Sigmoid colon (tissue), 4 donors: ENCODE data around the gene CATSPERB.

Experiments
- EP300 ChIP-seq, 4 donors: sonication (generic); formaldehyde crosslinking; IDR thresholded peaks; one replicate each; pipeline ENCODE4 v1.6.1; 2017; ENCODE audit warnings: antibody characterized with exemption in 4 of 4
- TF ChIP-seq, protein P1 (sequence below), 4 experiments: fragments of 450-650 bp in 3 of 4; fragments of 200-600 bp in 1 of 4; IDR thresholded peaks; one replicate each; pipeline ENCODE4 v1.5.1; 2016 to 2019; ENCODE audit warnings: antibody characterized with exemption in 4 of 4, mild to moderate bottlenecking in 3 of 4, moderate library complexity in 2 of 4

DNA sequence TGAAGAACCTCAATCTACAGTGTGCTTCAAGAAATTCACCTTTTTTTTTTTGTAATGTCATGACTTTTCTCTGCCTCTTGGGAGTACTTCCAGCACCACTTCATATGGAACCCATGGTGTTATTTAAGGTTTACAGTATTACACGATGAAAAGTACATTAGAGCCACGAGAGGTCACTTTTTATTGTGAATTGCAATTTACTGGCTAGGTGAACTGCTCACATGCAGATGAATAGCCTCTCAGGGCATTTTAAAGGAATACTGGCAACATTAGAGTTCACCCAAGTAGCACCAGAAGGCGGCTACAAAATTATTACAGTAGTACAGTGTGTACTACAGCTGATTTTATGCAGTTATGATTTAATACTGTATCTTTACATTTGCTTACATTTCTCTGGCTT, 122.7 kb downstream of the CATSPERB start:
- no peak for TF ChIP-seq EP300 (IDR thresholded peaks at IDR 0.05)
- TF ChIP-seq, protein P1, sequence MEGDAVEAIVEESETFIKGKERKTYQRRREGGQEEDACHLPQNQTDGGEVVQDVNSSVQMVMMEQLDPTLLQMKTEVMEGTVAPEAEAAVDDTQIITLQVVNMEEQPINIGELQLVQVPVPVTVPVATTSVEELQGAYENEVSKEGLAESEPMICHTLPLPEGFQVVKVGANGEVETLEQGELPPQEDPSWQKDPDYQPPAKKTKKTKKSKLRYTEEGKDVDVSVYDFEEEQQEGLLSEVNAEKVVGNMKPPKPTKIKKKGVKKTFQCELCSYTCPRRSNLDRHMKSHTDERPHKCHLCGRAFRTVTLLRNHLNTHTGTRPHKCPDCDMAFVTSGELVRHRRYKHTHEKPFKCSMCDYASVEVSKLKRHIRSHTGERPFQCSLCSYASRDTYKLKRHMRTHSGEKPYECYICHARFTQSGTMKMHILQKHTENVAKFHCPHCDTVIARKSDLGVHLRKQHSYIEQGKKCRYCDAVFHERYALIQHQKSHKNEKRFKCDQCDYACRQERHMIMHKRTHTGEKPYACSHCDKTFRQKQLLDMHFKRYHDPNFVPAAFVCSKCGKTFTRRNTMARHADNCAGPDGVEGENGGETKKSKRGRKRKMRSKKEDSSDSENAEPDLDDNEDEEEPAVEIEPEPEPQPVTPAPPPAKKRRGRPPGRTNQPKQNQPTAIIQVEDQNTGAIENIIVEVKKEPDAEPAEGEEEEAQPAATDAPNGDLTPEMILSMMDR (IDR thresholded peaks at IDR 0.05): no peak
